H1 (cell line): ENCODE results near the gene SRPX2. TPM values are rescaled to one million over a fixed set of nuclear protein-coding genes. Genes with fewer than 3 reads are reported as not detected.

Experiments used
- JUN ChIP-seq: IDR thresholded peaks from 2 replicates; pipeline ENCODE4 v1.6.1; 2011; ENCODE audit warnings: low read depth, mild to moderate bottlenecking, improper control_type of control experiment, low read length
- JUND ChIP-seq: IDR thresholded peaks from 2 replicates; pipeline ENCODE4 v1.6.1; 2011; ENCODE audit warnings: mild to moderate bottlenecking, improper control_type of control experiment, low read length
- RAD21 ChIP-seq, 2 experiments: IDR thresholded peaks in 1 of 2; conservative IDR thresholded peaks in 1 of 2; 2 replicates each; pipeline ENCODE4 v1.6.1; 2011; ENCODE audit warnings: low read depth in 2 of 2, low read length in 2 of 2, improper control_type of control experiment in 1 of 2, inconsistent platforms in 1 of 2, mild to moderate bottlenecking in 1 of 2, moderate library complexity in 1 of 2
- RBBP5 ChIP-seq: IDR thresholded peaks from 2 replicates; pipeline ENCODE4 v1.7.1; 2012; ENCODE audit warnings: low read depth, mild to moderate bottlenecking, inconsistent platforms, low read length, moderate library complexity, borderline replicate concordance
- SP2 ChIP-seq: IDR thresholded peaks from 2 replicates; pipeline ENCODE4 v1.6.1; 2012; ENCODE audit warnings: mild to moderate bottlenecking, low read length, inconsistent platforms
- SP4 ChIP-seq: IDR thresholded peaks from 2 replicates; pipeline ENCODE4 v1.6.1; 2012; ENCODE audit warnings: low read length, inconsistent platforms
- TAF1 ChIP-seq: IDR thresholded peaks from 2 replicates; pipeline ENCODE4 v1.6.1; 2011; ENCODE audit warnings: mild to moderate bottlenecking, low read depth, low read length
- polyA plus RNA-seq, 7 experiments: library from polyadenylated mRNA; depleted of rRNA in 3 of 7; stranded (reverse) in 5 of 7; unstranded in 2 of 7; fragments of >200 nt in 5 of 7; fragments of 200-250 nt in 2 of 7; gene quantifications; 1 replicate in 5 of 7; 2 replicates in 1 of 7; 4 replicates in 1 of 7; pipeline versions ENCODE4 v1.2.1 to v1.2.3, GENCODE V29; 2011 to 2013; ENCODE audit warnings: missing spikeins in 2 of 7, mixed read lengths in 2 of 7
- total RNA-seq: library from RNA; stranded (reverse); fragmentation: NEBNext Ultra II Directional; extraction: Animal tissue kit (Norgen Biotek cat#: 25700); gene quantifications from 2 replicates; pipeline ENCODE4 v1.2.1, GENCODE V29; 2021
- TF ChIP-seq, protein P1 (sequence below), 3 experiments: IDR thresholded peaks; 1 replicate in 2 of 3; 2 replicates in 1 of 3; pipeline versions ENCODE4 v1.5.1 to v1.6.1; 2011; ENCODE audit warnings: low read length in 3 of 3, mild to moderate bottlenecking in 3 of 3, inconsistent platforms in 2 of 3, low read depth in 1 of 3, moderate library complexity in 1 of 3; ENCODE audit not compliant: insufficient read depth in 1 of 3; ENCODE audit errors: control extremely low read depth in 1 of 3

SRPX2 gene
- total and polyA plus RNA-seq, 2 of the 8 experiments (the other 6 are each of a cell fraction or from before 2014, with no cell fraction given), result not detected

DNA sequence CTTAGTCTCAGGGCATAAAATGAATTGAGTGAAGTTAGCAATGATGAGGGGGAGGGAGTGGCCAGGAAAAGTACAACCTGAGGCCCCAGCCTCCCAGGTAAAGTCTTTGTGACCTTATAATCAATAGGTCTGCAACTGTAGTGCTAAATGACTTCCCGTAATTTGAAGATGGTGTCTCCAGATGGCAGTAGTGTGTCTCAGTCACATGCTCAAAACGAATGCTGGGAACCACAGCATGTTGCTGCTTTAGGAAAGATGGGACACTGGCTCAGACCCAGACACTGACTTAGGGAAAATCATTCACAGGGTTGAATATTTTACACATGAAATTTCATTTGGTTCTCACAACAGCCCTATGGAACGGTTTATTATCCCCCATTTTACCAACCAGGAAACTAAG lies 10.3 kb downstream of the SRPX2 start (continued):
- TF ChIP-seq RBBP5 (no peak), TAF1 (no peak), JUND (no peak), JUN (no peak), SP4 (no peak), RAD21 (IDR thresholded peaks at IDR 0.05 in 1 of 2, conservative IDR thresholded peaks at IDR 0.05 in 1 of 2; ENCODE audit: low read depth in 2 of 2, low read length in 2 of 2) (peak in 1 of 2 experiments; percentile 23; a peak in 1 of 4 replicates), SP2 (no peak)
- TF ChIP-seq, protein P1, sequence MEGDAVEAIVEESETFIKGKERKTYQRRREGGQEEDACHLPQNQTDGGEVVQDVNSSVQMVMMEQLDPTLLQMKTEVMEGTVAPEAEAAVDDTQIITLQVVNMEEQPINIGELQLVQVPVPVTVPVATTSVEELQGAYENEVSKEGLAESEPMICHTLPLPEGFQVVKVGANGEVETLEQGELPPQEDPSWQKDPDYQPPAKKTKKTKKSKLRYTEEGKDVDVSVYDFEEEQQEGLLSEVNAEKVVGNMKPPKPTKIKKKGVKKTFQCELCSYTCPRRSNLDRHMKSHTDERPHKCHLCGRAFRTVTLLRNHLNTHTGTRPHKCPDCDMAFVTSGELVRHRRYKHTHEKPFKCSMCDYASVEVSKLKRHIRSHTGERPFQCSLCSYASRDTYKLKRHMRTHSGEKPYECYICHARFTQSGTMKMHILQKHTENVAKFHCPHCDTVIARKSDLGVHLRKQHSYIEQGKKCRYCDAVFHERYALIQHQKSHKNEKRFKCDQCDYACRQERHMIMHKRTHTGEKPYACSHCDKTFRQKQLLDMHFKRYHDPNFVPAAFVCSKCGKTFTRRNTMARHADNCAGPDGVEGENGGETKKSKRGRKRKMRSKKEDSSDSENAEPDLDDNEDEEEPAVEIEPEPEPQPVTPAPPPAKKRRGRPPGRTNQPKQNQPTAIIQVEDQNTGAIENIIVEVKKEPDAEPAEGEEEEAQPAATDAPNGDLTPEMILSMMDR (IDR thresholded peaks at IDR 0.05; ENCODE audit: control extremely low read depth in 1 of 3, insufficient read depth in 1 of 3, low read depth in 1 of 3, low read length in 3 of 3), result peak in 2 of 3 experiments; percentile 25 to 53; a peak in 2 of 4 replicates
- TF ChIP-seq, all 59 proteins: peak for 5
